Thoracic aorta (tissue), 2 donors: Measurements from ENCODE around the gene NIPA2. TPM values are rescaled to one million over a fixed set of nuclear protein-coding genes. Genes with fewer than 3 reads are reported as not detected.

Source experiments
- ATAC-seq: fragments of 150-250 bp; one replicate; pipeline ENCODE4 v1.8.0; 2017; ENCODE audit warnings: low read depth; ENCODE audit not compliant: insufficient number of reproducible peaks, low FRiP score
- DNase-seq: peaks from one replicate; pipeline ENCODE4 v3.0.0-alpha.2; 2020; ENCODE audit warnings: low spot score
- H3K27ac ChIP-seq, 2 donors: fragments of 200-600 bp; sonication (generic); 1 replicate in 1 of 2; 2 replicates in 1 of 2; pipeline ENCODE4 v1.5.1; 2016; ENCODE audit warnings: mild to moderate bottlenecking in 2 of 2, moderate library complexity in 2 of 2
- H3K27me3 ChIP-seq: fragments of 200-600 bp; sonication (generic); replicated peaks from 2 replicates; pipeline ENCODE4 v1.6.0; 2016; ENCODE audit warnings: mild to moderate bottlenecking; ENCODE audit not compliant: insufficient read depth
- H3K36me3 ChIP-seq: fragments of 200-600 bp; sonication (generic); one replicate; pipeline ENCODE4 v1.5.1; 2016
- H3K4me1 ChIP-seq, 2 donors: fragments of 200-600 bp; sonication (generic); 1 replicate in 1 of 2; 2 replicates in 1 of 2; pipeline versions ENCODE4 v1.5.1 to v1.6.0; 2016; ENCODE audit warnings: low read depth in 2 of 2, mild to moderate bottlenecking in 1 of 2; ENCODE audit not compliant: control insufficient read depth in 1 of 2
- H3K4me3 ChIP-seq: fragments of 200-600 bp; sonication (generic); 2 replicates; pipeline ENCODE4 v1.5.1; 2016; ENCODE audit warnings: mild to moderate bottlenecking
- H3K9me3 ChIP-seq: fragments of 200-600 bp; sonication (generic); 2 replicates; pipeline ENCODE4 v1.5.1; 2016
- CTCF ChIP-seq: fragments of 200-600 bp; sonication (generic); IDR thresholded peaks from one replicate; pipeline ENCODE4 v1.5.1; 2019; ENCODE audit warnings: antibody characterized with exemption
- total RNA-seq, 2 donors: library from RNA; depleted of rRNA; stranded (reverse); fragments of >200 nt; gene quantifications; one replicate each; pipeline versions ENCODE4 v1.1.0 to v1.2.3, GENCODE V29; 2016

NIPA2 gene
- total RNA-seq, 2 donors from 2014 or later = 40.5 to 42.1 TPM

- DNase-seq = no peak
- Histone ChIP-seq H3K9me3 (no peaks in the 10 kb centered on the region), H3K36me3 (peaks cover 41% of the 10 kb centered on the region), H3K27ac (no peak overlapping the region), H3K4me1 (no peaks in the 10 kb centered on the region), H3K4me3 (no peak overlapping the region), H3K27me3 (no peaks in the 10 kb centered on the region)
- no peak for TF ChIP-seq CTCF
- no peak for ATAC-seq
Measured at GRCh38 chr15:22880981-22881738, 42.7 kb downstream of the NIPA2 start.

GRCh38 chr15:22881739-22882440 lies 43.4 kb downstream of the NIPA2 start:
- no peak for ATAC-seq
- DNase-seq = no peak
- H3K27me3 ChIP-seq = no peaks in the 10 kb centered on the region
- no peaks in the 10 kb centered on the region for H3K4me1 ChIP-seq
- H3K9me3 ChIP-seq = no peaks in the 10 kb centered on the region
- TF ChIP-seq CTCF = no peak
- H3K27ac ChIP-seq = no peak overlapping the region
- H3K4me3 ChIP-seq = no peak overlapping the region
- H3K36me3 ChIP-seq = peaks cover 37% of the 10 kb centered on the region

- peaks cover 31% of the 10 kb centered on the region for H3K36me3 ChIP-seq
- H3K4me3 ChIP-seq = no peak overlapping the region
- H3K4me1 ChIP-seq = no peaks in the 10 kb centered on the region
- H3K9me3 ChIP-seq = no peaks in the 10 kb centered on the region
- TF ChIP-seq CTCF = no peak
- DNase-seq (no peak), ATAC-seq (no peak)
- no peaks in the 10 kb centered on the region for H3K27me3 ChIP-seq
- H3K27ac ChIP-seq = no peak overlapping the region
Measured at GRCh38 chr15:22883196-22883595, 44.7 kb downstream of the NIPA2 start.

- H3K4me3 ChIP-seq = no peak overlapping the region
- no peaks in the 10 kb centered on the region for H3K9me3 ChIP-seq
- H3K27ac ChIP-seq = no peak overlapping the region
- H3K4me1 ChIP-seq = no peaks in the 10 kb centered on the region
- H3K36me3 ChIP-seq = peaks cover 35% of the 10 kb centered on the region
- no peak for TF ChIP-seq CTCF
- ATAC-seq (no peak), DNase-seq (no peak)
- no peaks in the 10 kb centered on the region for H3K27me3 ChIP-seq
Measured at GRCh38 chr15:22884344-22884743, 45.9 kb downstream of the NIPA2 start.

GRCh38 chr15:22885120-22885519 lies 46.7 kb downstream of the NIPA2 start:
- H3K9me3 ChIP-seq = no peaks in the 10 kb centered on the region
- H3K27me3 ChIP-seq = no peaks in the 10 kb centered on the region
- no peaks in the 10 kb centered on the region for H3K4me1 ChIP-seq
- TF ChIP-seq CTCF = no peak
- no peak overlapping the region for H3K4me3 ChIP-seq
- peaks cover 31% of the 10 kb centered on the region for H3K36me3 ChIP-seq
- DNase-seq (no peak), ATAC-seq (no peak)
- no peak overlapping the region for H3K27ac ChIP-seq
